ENCODE measurements around the gene YTHDC1. TPM values are rescaled to one million over a fixed set of nuclear protein-coding genes. Genes with fewer than 3 reads are reported as not detected.

Gene YTHDC1
- total RNA-seq, 1 donor from 2014 or later, result 79.9 TPM

DNA sequence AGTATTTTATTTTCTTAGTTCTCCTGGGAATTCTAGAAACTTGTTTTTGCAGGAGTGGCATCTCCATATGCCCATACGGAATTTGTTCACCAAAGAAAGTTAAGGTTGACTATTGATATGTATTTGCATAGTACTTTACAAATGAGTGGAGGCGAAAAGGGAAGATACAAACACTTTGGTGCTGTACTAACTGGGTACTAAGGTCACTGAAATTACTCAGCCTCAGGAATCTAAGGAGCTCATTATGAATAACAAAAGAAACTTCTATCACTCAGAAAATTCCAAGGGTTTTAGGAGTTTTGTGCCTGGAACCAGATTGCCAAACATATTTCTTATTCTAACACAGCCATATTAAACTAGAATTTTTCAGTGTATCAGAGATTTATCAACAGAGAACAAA lies 77.0 kb downstream of the YTHDC1 start:
- Mint-ChIP-seq H3K9me3 (peaks cover 3% of the 10 kb centered on the region), H3K27ac (no peak overlapping the region), H3K4me3 (ENCODE audit: low read depth) (no peak overlapping the region), H3K4me1 (ENCODE audit: low read depth) (peaks cover 6% of the 10 kb centered on the region), H3K36me3 (ENCODE audit: low read depth) (no peaks in the 10 kb centered on the region), H3K27me3 (ENCODE audit: low read depth) (no peaks in the 10 kb centered on the region)
- no peak for DNase-seq (ENCODE audit: low spot score)
- intact Hi-C loops (cut with micrococcal nuclease), result loop anchor here (1.0 to 10.0 kb wide), 2 partner anchors 103 to 902 kb away; no protein-coding TSS in a partner anchor

- Mint-ChIP-seq H3K4me3 (ENCODE audit: low read depth) (peak overlapping the region; percentile 33), H3K4me1 (ENCODE audit: low read depth) (peaks cover 11% of the 10 kb centered on the region), H3K27me3 (ENCODE audit: low read depth) (no peaks in the 10 kb centered on the region), H3K36me3 (ENCODE audit: low read depth) (no peaks in the 10 kb centered on the region), H3K27ac (no peak overlapping the region), H3K9me3 (peaks cover 3% of the 10 kb centered on the region)
- intact Hi-C loops (cut with micrococcal nuclease), result loop anchor here (1.0 to 10.0 kb wide), 2 partner anchors 104 to 902 kb away; no protein-coding TSS in a partner anchor
- no peak for DNase-seq (ENCODE audit: low spot score)
Observed at GRCh38 chr4:68272380-68272779, 77.5 kb downstream of the YTHDC1 start.

DNA sequence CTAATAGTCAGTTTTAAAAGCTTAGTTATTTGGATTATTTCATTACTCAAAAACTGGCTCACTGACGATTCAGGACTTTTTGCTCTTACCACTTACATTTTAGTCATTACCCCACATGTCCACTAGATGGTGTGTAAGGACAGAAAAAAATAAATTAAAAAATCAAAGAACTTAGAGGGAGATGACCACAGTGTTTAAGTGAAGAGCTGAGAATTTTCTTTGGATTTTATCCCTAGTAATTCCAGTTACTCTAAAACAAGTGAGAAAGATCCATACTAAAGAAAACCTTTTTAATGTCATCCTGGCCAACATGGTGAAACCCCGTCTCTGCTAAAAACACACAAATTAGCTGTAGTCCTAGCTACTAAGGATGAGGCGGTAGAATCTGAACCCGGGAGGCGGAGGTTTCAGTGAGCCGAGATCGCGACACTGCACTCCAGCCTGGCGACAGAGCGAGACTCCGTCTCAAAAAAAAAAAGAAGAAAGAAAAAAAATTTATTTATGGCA lies 78.0 kb downstream of the YTHDC1 start:
- Mint-ChIP-seq H3K4me1 (ENCODE audit: low read depth) (peaks cover 12% of the 10 kb centered on the region), H3K4me3 (ENCODE audit: low read depth) (peak overlapping the region; percentile 33), H3K36me3 (ENCODE audit: low read depth) (no peaks in the 10 kb centered on the region), H3K27ac (no peak overlapping the region), H3K9me3 (peaks cover 3% of the 10 kb centered on the region), H3K27me3 (ENCODE audit: low read depth) (no peaks in the 10 kb centered on the region)
- intact Hi-C loops (cut with micrococcal nuclease), result loop anchor here (1.0 to 10.0 kb wide), 3 partner anchors 23 to 903 kb away; no protein-coding TSS in a partner anchor
- no peak for DNase-seq (ENCODE audit: low spot score)

GRCh38 chr4:68267433-68267944 lies 82.4 kb downstream of the YTHDC1 start:
- intact Hi-C loops (cut with micrococcal nuclease), result no loop called here
- Mint-ChIP-seq H3K4me1 (ENCODE audit: low read depth) (peaks cover 18% of the 10 kb centered on the region), H3K27ac (no peak overlapping the region), H3K4me3 (ENCODE audit: low read depth) (no peak overlapping the region), H3K27me3 (ENCODE audit: low read depth) (no peaks in the 10 kb centered on the region), H3K9me3 (peaks cover 15% of the 10 kb centered on the region), H3K36me3 (ENCODE audit: low read depth) (no peaks in the 10 kb centered on the region)
- no peak for DNase-seq (ENCODE audit: low spot score)

DNA sequence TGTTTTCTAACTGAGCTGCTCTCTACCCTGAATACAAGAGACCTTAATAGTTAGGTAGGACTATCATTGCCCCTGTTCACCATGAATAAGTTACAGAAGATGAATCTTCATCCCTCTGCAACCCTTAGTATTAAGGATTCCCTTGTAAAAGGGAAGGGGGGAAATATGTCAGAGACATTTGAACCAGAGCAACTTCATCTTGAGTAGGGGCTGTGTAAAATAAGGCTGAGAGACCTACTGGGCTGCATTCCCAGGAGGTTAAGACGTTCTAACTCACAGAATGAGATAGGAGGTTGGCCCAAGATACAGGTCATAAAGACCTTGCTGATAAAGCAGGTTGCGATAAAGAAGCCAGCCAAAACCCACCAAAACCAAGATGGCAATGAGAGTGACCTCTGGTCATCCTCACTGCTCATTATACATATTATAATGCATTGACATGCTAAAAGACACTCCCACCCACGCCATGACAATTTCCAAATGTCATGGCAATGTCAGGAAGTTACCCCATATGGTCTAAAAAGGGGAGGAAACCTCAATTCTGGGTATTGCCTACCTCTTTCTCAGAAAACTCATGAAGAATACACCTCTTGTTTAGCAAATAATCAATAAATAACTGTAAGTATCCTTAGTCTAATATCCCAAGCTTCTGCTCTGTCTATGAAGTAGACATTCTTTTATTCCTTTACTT lies 84.9 kb downstream of the YTHDC1 start:
- peaks cover 18% of the 10 kb centered on the region for H3K4me1 Mint-ChIP-seq (ENCODE audit: low read depth)
- H3K4me3 Mint-ChIP-seq (ENCODE audit: low read depth), result no peak overlapping the region
- peaks cover 15% of the 10 kb centered on the region for H3K9me3 Mint-ChIP-seq
- H3K27me3 Mint-ChIP-seq (ENCODE audit: low read depth), result no peaks in the 10 kb centered on the region
- no peaks in the 10 kb centered on the region for H3K36me3 Mint-ChIP-seq (ENCODE audit: low read depth)
- intact Hi-C loops (cut with micrococcal nuclease), result no loop called here
- DNase-seq (ENCODE audit: low spot score), result no peak
- H3K27ac Mint-ChIP-seq, result no peak overlapping the region

Other genes starting within 250 kb of the YTHDC1 start
- not detected in 2 replicates for gene TMPRSS11F, start 220.2 kb downstream of the YTHDC1 start, total RNA-seq
- gene TMPRSS11B, start 104.4 kb downstream of the YTHDC1 start, total RNA-seq, result not detected in 2 replicates
- not detected in 2 replicates for gene TMPRSS11E, start 97.4 kb upstream of the YTHDC1 start, total RNA-seq
- not detected in 2 replicates for gene UGT2B17, start 226.2 kb upstream of the YTHDC1 start, total RNA-seq